Right lobe of liver (tissue), 4 donors: ENCODE measurements around the gene ATOH7.
A peak's percentile ranks its signal among the peaks of the same experiment; 100 is the strongest.

Experiments used
- CTCF ChIP-seq, 4 donors: fragments of 200-600 bp in 3 of 4; fragments of 450-650 bp in 1 of 4; IDR thresholded peaks; one replicate each; pipeline versions ENCODE4 v1.5.1 to v1.8.0; 2016 to 2022; ENCODE audit warnings: antibody characterized with exemption in 4 of 4, mild to moderate bottlenecking in 2 of 4
- POLR2A ChIP-seq: fragments of 450-650 bp; IDR thresholded peaks from one replicate; pipeline ENCODE4 v1.6.1; 2017; ENCODE audit warnings: antibody characterized with exemption, mild to moderate bottlenecking
- donor health status: DM: no; HTN: no; CAD: no.
- donor health status: DM: no; HTN: no; CAD: no.
- donor health status: DM: no; HTN: yes; CAD: no.

GRCh38 chr10:68231106-68231816, 652 bp downstream of the ATOH7 start:
- TF ChIP-seq CTCF (IDR thresholded peaks at IDR 0.05) (peak in 3 of 4 donors; percentile 22 to 46 (median 24)), POLR2A (no peak)
